Islet of Langerhans (tissue), 1 donor: ENCODE data around the gene FKBP1A.

ENCODE experiments used
- FAIRE-seq: peaks from one replicate; lab custom pipeline; 2011; peaks lifted over from hg19 to GRCh38; lab: Jason Lieb, UNC

The FKBP1A gene

GRCh38 chr20:1331801-1332453 lies 60.9 kb downstream of the FKBP1A start:
- no peak for FAIRE-seq

- FAIRE-seq: no peak
These were observed 61.8 kb downstream of the FKBP1A start for GRCh38 chr20:1331101-1331500.

GRCh38 chr20:1330075-1330830 lies 62.6 kb downstream of the FKBP1A start:
- FAIRE-seq: no peak

- FAIRE-seq: no peak
These were observed 64.0 kb downstream of the FKBP1A start, which contains the start of gene SDCBP2 for GRCh38 chr20:1328680-1329330. SDCBP2 (minus strand) TSS chr20:1329139; CDS start chr20:1320416, 8,723 bp downstream.

- FAIRE-seq: no peak
These were observed 64.8 kb downstream of the FKBP1A start for GRCh38 chr20:1327827-1328679.

GRCh38 chr20:1327241-1327653 lies 65.6 kb downstream of the FKBP1A start:
- no peak for FAIRE-seq

GRCh38 chr20:1326031-1326930 lies 66.6 kb downstream of the FKBP1A start:
- no peak for FAIRE-seq

GRCh38 chr20:1325173-1326030 lies 67.5 kb downstream of the FKBP1A start:
- FAIRE-seq: peak; percentile 96

- FAIRE-seq: no peak
These were observed 68.2 kb downstream of the FKBP1A start for GRCh38 chr20:1324598-1325172.

- no peak for FAIRE-seq
These were observed 68.8 kb downstream of the FKBP1A start for GRCh38 chr20:1323830-1324597.

- no peak for FAIRE-seq
These were observed 69.6 kb downstream of the FKBP1A start for GRCh38 chr20:1323256-1323655.

- no peak for FAIRE-seq
These were observed 70.2 kb downstream of the FKBP1A start for GRCh38 chr20:1322511-1323245.

- no peak for FAIRE-seq
These were observed 71.3 kb downstream of the FKBP1A start for GRCh38 chr20:1321654-1321939.

- no peak for FAIRE-seq
These were observed 71.8 kb downstream of the FKBP1A start for GRCh38 chr20:1320902-1321653.

GRCh38 chr20:1320016-1320415 lies 72.8 kb downstream of the FKBP1A start:
- FAIRE-seq: no peak

GRCh38 chr20:1319462-1319861 lies 73.4 kb downstream of the FKBP1A start:
- FAIRE-seq: no peak

- FAIRE-seq: no peak
These were observed 73.8 kb downstream of the FKBP1A start for GRCh38 chr20:1319051-1319450.
